Keratinocyte (primary cell): ENCODE data around the gene CDC42EP3. TPM values are rescaled to one million over a fixed set of nuclear protein-coding genes. Genes with fewer than 3 reads are reported as not detected.

Experiments used
- DNase-seq: peaks from one replicate; pipeline ENCODE4 v3.0.0-alpha.2; 2011; ENCODE audit warnings: low read depth, missing footprints, low spot score
- FAIRE-seq: peaks from 2 replicates; lab custom pipeline; 2011; peaks lifted over from hg19 to GRCh38; lab: Jason Lieb, UNC
- H2AFZ ChIP-seq: 2 replicates; pipeline ENCODE4 v1.6.0; 2012; ENCODE audit warnings: low read length, control low read depth, inconsistent platforms; ENCODE audit not compliant: control insufficient read depth
- H3K27ac ChIP-seq: 2 replicates; pipeline ENCODE4 v1.5.1; 2011; ENCODE audit warnings: low read length; ENCODE audit not compliant: control insufficient read depth, insufficient read depth
- H3K27me3 ChIP-seq: 3 replicates; pipeline ENCODE4 v1.6.0; 2011; ENCODE audit warnings: low read length; ENCODE audit not compliant: control insufficient read depth, insufficient read depth; ENCODE audit errors: extremely low read depth
- H3K36me3 ChIP-seq, 2 experiments: 2 replicates in 1 of 2; 3 replicates in 1 of 2; pipeline ENCODE4 v1.5.1; 2011; ENCODE audit warnings: low read length in 2 of 2, mild to moderate bottlenecking in 1 of 2; ENCODE audit not compliant: control insufficient read depth in 2 of 2, insufficient read depth in 2 of 2; ENCODE audit errors: extremely low read depth in 1 of 2
- H3K4me1 ChIP-seq: 3 replicates; pipeline ENCODE4 v1.5.1; 2011; ENCODE audit warnings: low read length; ENCODE audit not compliant: control insufficient read depth, insufficient read depth; ENCODE audit errors: extremely low read depth
- H3K4me2 ChIP-seq: 3 replicates; pipeline ENCODE4 v1.6.0; 2011; ENCODE audit warnings: low read depth, low read length; ENCODE audit not compliant: control insufficient read depth, insufficient read depth; ENCODE audit errors: extremely low read depth
- H3K4me3 ChIP-seq, 3 experiments: fragments of 200-600 bp in 1 of 3; sonication (generic) in 1 of 3; 2 replicates in 2 of 3; 3 replicates in 1 of 3; pipeline ENCODE4 v1.5.1; 2011 to 2016; ENCODE audit warnings: low read length in 3 of 3, mild to moderate bottlenecking in 3 of 3, control low read depth in 2 of 3, inconsistent platforms in 1 of 3, low read depth in 1 of 3, mixed read lengths in 1 of 3, mixed run types in 1 of 3, moderate library complexity in 1 of 3; ENCODE audit not compliant: control insufficient read depth in 2 of 3, insufficient read depth in 2 of 3; ENCODE audit errors: extremely low read depth in 1 of 3
- H3K79me2 ChIP-seq: 2 replicates; pipeline ENCODE4 v1.6.0; 2012; ENCODE audit warnings: low read length; ENCODE audit not compliant: control insufficient read depth, insufficient read depth
- H3K9ac ChIP-seq: 3 replicates; pipeline ENCODE4 v1.6.0; 2011; ENCODE audit warnings: low read length; ENCODE audit not compliant: control insufficient read depth, insufficient read depth; ENCODE audit errors: extremely low read depth
- H3K9me1 ChIP-seq: 3 replicates; pipeline ENCODE4 v1.6.0; 2011; ENCODE audit warnings: low read length; ENCODE audit not compliant: control insufficient read depth, insufficient read depth; ENCODE audit errors: extremely low read depth
- H3K9me3 ChIP-seq: 2 replicates; pipeline ENCODE4 v1.5.1; 2012; ENCODE audit warnings: low read depth, low read length; ENCODE audit not compliant: control insufficient read depth
- H4K20me1 ChIP-seq: 3 replicates; pipeline ENCODE4 v1.6.0; 2011; ENCODE audit warnings: low read length; ENCODE audit not compliant: control insufficient read depth, insufficient read depth; ENCODE audit errors: extremely low read depth
- EZH2 ChIP-seq: IDR thresholded peaks from one replicate; pipeline ENCODE4 v1.6.1; 2012; ENCODE audit warnings: inconsistent platforms, mild to moderate bottlenecking, low read length, moderate library complexity
- dilution Hi-C: fragments of 300-500 bp; cut with MboI; formaldehyde crosslinking; loops from one replicate; pipeline ENCODE4 v1.7.0; 2020; ENCODE audit warnings: low sequenced_read_pairs; ENCODE audit not compliant: extremely low pct_ligation_motif_present
- polyA plus RNA-seq, 5 experiments: library from polyadenylated mRNA; depleted of rRNA in 3 of 5; stranded (reverse) in 3 of 5; stranded (forward) in 1 of 5; unstranded in 1 of 5; fragments of >200 nt; gene quantifications; 1 replicate in 1 of 5; 2 replicates in 3 of 5; 3 replicates in 1 of 5; pipeline versions ENCODE4 v1.2.1 to v1.2.3, GENCODE V29; 2011 to 2012; ENCODE audit warnings: missing spikeins in 2 of 5, low read depth in 1 of 5, low replicate concordance in 1 of 5
- TF ChIP-seq, protein P1 (sequence below), 3 experiments: IDR thresholded peaks in 1 of 3; conservative IDR thresholded peaks in 1 of 3; optimal IDR thresholded peaks in 1 of 3; 2 replicates in 2 of 3; 3 replicates in 1 of 3; pipeline versions ENCODE3 to v1.5.1; 2011; ENCODE audit warnings: low read length in 3 of 3, mild to moderate bottlenecking in 3 of 3, moderate library complexity in 2 of 3, control low read depth in 1 of 3, inconsistent platforms in 1 of 3; ENCODE audit not compliant: insufficient read depth in 2 of 3; ENCODE audit errors: extremely low read depth in 1 of 3

Gene CDC42EP3
- polyA plus RNA-seq, 1 donor (not counting 4 experiments of a cell fraction or from before 2014, with no cell fraction given): 34.6 TPM

DNA sequence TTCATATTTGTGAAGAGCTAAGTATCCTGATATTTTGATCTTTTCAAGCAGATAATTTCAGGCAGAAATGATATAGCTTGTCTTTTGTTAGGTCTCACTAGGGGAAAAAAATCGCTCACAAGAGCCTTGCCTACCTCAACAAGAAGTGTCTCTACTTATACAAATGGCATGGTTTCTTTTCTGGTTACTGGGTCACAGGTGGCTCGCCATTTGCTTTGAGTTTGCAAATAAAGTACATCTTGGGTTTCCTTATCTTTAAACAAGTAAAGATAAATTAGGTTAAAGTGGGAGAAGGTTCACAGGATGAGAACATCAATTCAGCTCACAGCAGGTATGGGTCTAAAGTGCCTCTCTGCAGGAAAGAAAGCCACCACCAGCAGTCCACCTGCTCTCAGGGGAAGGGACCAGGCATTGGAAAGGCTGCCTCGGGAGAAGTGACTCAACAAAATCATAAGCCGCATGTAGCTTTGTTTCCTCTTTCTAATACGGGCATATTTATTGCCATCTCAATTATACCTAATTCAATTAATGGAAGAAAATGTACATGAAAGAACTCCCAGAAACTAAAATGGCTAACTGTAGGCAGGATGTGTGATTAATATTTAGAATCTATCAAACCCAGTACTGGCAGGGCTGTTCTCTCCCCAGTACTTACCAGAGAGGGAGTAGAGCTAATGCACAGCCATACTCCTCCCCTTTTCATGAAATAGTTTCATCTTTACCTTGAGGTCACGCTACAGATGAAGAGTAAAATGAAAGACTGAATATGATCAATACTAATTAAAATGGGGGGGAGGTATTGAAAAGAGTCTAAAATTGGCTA lies 28.3 kb downstream of the CDC42EP3 start:
- H4K20me1 ChIP-seq: peaks cover 4% of the 10 kb centered on the region
- dilution Hi-C loops: no loop called here
- peaks cover 15 to 34% of the 10 kb centered on the region in 2 experiments for H3K36me3 ChIP-seq
- H2AFZ ChIP-seq: no peak overlapping the region
- no peaks in the 10 kb centered on the region for H3K9me1 ChIP-seq
- peaks cover 46% of the 10 kb centered on the region for H3K79me2 ChIP-seq
- peaks cover 22% of the 10 kb centered on the region for H3K4me1 ChIP-seq
- FAIRE-seq: no peak
- H3K27me3 ChIP-seq: no peaks in the 10 kb centered on the region
- H3K9me3 ChIP-seq: no peaks in the 10 kb centered on the region
- no peak overlapping the region for H3K9ac ChIP-seq
- no peak overlapping the region for H3K4me3 ChIP-seq
- DNase-seq: no peak
- no peak for TF ChIP-seq EZH2
- TF ChIP-seq, protein P1, sequence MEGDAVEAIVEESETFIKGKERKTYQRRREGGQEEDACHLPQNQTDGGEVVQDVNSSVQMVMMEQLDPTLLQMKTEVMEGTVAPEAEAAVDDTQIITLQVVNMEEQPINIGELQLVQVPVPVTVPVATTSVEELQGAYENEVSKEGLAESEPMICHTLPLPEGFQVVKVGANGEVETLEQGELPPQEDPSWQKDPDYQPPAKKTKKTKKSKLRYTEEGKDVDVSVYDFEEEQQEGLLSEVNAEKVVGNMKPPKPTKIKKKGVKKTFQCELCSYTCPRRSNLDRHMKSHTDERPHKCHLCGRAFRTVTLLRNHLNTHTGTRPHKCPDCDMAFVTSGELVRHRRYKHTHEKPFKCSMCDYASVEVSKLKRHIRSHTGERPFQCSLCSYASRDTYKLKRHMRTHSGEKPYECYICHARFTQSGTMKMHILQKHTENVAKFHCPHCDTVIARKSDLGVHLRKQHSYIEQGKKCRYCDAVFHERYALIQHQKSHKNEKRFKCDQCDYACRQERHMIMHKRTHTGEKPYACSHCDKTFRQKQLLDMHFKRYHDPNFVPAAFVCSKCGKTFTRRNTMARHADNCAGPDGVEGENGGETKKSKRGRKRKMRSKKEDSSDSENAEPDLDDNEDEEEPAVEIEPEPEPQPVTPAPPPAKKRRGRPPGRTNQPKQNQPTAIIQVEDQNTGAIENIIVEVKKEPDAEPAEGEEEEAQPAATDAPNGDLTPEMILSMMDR (optimal IDR thresholded peaks at IDR 0.05 in 1 of 3, IDR thresholded peaks at IDR 0.05 in 1 of 3, conservative IDR thresholded peaks at IDR 0.05 in 1 of 3; ENCODE audit: extremely low read depth in 1 of 3, insufficient read depth in 2 of 3, low read length in 3 of 3): no peak
- H3K27ac ChIP-seq: no peak overlapping the region
- H3K4me2 ChIP-seq: no peak overlapping the region

DNA sequence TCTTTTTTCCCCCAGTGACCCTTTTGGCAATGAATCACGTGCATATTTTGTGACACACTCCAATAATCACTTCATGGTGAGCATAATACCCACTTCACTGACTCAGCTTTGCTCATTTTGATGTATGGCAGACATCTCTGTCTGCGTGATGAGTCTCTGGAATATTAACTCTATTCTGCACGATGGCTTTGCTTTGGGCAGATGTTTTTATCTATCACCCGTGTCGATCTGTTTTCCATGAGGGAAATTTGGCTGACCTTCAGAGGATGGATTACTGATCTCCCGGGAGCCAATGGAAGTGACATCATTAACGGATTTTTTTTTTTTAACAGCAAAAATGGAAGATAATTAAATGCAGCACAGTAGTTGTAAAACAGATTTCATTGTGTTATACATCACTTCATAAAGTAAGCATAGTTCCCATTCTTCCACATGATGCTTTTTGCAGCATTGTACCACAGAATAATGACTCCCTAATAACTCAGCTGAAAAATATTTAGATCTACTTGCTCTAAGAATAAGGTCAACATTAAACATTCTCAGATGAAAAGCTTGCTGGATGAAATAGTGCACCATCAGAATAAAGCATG lies 29.8 kb downstream of the CDC42EP3 start:
- TF ChIP-seq, protein P1 (optimal IDR thresholded peaks at IDR 0.05 in 1 of 3, IDR thresholded peaks at IDR 0.05 in 1 of 3, conservative IDR thresholded peaks at IDR 0.05 in 1 of 3; ENCODE audit: extremely low read depth in 1 of 3, insufficient read depth in 2 of 3, low read length in 3 of 3): no peak
- TF ChIP-seq EZH2: no peak
- Histone ChIP-seq H3K9ac (no peak overlapping the region), H3K9me3 (no peaks in the 10 kb centered on the region), H3K27me3 (no peaks in the 10 kb centered on the region), H3K4me1 (peaks cover 22% of the 10 kb centered on the region), H3K36me3 (peaks cover 12 to 30% of the 10 kb centered on the region in 2 experiments), H3K79me2 (peaks cover 34% of the 10 kb centered on the region), H3K9me1 (no peaks in the 10 kb centered on the region), H4K20me1 (peaks cover 4% of the 10 kb centered on the region), H2AFZ (no peak overlapping the region), H3K4me2 (no peak overlapping the region), H3K27ac (no peak overlapping the region), H3K4me3 (no peak overlapping the region)
- dilution Hi-C loops: no loop called here
- FAIRE-seq: no peak
- DNase-seq: no peak
